Memory B cell (primary cell): ENCODE results near the gene ASB3.
A peak's percentile ranks its signal among the peaks of the same experiment; 100 is the strongest.
"Not testable (repeated sequence)": the region's sequence is repeated elsewhere in the genome, so short reads cannot be mapped to it uniquely, and the experiment has no call there.

ENCODE experiments used
- ATAC-seq: fragments of 150-1000 bp; cut with Tn5 transposase; 2 replicates; pipeline ENCODE4 v1.10.0; 2021; ENCODE audit warnings: low read depth, mild to moderate bottlenecking, moderate library complexity
- DNase-seq, 2 donors: peaks; one replicate each; pipeline ENCODE4 v3.0.0; 2022; ENCODE audit warnings: low spot score in 2 of 2
- H3K27ac Mint-ChIP-seq: one replicate; pipeline ENCODE4 v1.8.0; 2022; ENCODE audit warnings: mild to moderate bottlenecking, moderate library complexity, mixed read lengths
- H3K27me3 Mint-ChIP-seq: one replicate; pipeline ENCODE4 v1.8.0; 2022; ENCODE audit warnings: mixed read lengths
- H3K36me3 Mint-ChIP-seq: one replicate; pipeline ENCODE4 v1.8.0; 2022; ENCODE audit warnings: mild to moderate bottlenecking, mixed read lengths
- H3K4me1 Mint-ChIP-seq: one replicate; pipeline ENCODE4 v1.8.0; 2022; ENCODE audit warnings: mixed read lengths
- H3K4me3 Mint-ChIP-seq: one replicate; pipeline ENCODE4 v1.8.0; 2022; ENCODE audit warnings: mild to moderate bottlenecking, moderate library complexity, mixed read lengths
- H3K9me3 Mint-ChIP-seq: one replicate; pipeline ENCODE4 v1.8.0; 2022; ENCODE audit warnings: mixed read lengths

Gene ASB3

DNA sequence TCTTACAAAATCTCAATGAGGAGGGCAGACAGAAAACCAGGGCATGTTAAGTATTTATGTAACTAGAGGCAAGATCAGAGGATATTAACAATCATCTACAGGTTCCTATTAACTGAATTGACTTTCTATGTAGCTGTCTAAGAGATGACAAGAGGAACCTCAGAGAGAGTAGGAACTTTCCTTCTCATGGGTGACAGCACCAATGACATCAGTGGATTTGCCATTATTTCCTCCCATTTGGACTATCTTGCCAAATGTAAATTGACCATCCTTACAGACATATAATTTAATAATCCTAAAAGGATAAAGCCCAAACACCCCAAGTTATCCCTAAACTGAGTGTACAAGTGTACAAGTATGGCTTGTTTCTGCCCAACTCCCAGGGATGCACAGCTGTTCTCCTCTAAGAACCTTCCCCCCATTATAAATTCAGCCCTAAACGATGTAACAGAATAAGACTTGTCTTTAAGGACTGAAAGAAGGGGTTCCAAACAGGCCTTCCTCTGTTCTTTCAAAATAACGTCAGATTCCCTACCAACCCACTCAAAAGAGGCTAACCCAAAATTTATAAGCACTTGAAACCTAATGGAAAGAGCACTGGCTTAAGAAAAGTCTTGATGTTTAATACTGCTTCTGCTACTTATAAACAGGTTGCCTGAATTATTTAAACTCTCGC, 92.5 kb downstream of the ASB3 start:
- Mint-ChIP-seq H3K4me3 (no peak overlapping the region), H3K9me3 (no peaks in the 10 kb centered on the region), H3K4me1 (no peaks in the 10 kb centered on the region), H3K27me3 (no peaks in the 10 kb centered on the region), H3K27ac (no peak overlapping the region), H3K36me3 (peaks cover 30% of the 10 kb centered on the region)
- ATAC-seq (no peak), DNase-seq (no peak)

DNA sequence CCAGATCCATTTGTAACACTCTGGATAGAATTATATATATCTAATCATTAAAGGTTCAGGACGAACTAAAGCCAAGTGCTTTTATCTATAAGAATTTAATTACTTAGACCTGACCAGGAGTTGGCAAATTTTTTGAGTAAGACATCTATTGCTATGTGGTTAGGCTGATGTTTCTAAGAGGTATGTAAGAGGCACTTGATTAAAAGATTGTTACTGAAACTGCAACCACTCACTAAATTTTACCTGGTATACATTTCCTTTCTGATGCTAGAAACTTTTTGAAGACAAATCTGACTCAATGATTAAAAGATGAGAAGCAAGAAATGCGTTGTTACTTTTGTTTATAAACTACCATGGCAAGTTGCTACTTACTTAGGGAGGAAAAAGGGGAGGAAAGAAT, 95.9 kb downstream of the ASB3 start:
- no peaks in the 10 kb centered on the region for H3K9me3 Mint-ChIP-seq
- no peak overlapping the region for H3K4me3 Mint-ChIP-seq
- H3K4me1 Mint-ChIP-seq: no peaks in the 10 kb centered on the region
- ATAC-seq (no peak), DNase-seq (no peak)
- no peaks in the 10 kb centered on the region for H3K27me3 Mint-ChIP-seq
- peaks cover 25% of the 10 kb centered on the region for H3K36me3 Mint-ChIP-seq
- H3K27ac Mint-ChIP-seq: no peak overlapping the region

DNA sequence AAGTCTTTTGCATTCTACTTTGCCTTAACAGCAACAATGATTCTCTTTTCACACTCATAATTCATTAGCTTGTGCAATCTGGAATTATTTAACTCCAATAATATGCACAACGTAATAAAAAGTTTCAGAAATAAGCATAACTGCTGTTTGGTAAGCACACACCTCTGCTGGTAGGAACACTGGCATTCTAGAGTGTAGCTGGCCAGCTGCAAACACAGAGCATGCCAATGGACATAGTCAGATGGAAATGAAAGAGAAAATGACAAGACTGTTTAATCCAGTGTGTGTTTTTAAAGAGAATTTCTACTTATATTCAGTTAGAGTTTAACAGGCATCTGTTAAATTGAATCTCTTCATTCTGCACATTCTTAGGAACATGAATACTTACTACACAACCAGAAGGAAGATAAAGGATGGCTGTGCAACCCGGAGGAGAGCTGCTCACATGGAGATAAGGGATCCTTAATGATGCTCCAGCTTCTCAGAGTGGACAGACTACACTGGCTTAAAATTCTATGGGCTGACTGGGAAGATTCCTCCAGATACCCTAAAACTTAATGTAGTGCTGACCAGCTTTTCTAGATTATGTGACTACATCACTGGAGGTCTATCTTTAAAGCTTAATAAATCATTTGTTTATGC, 113.8 kb downstream of the ASB3 start:
- H3K27ac Mint-ChIP-seq: peak overlapping the region; percentile 12
- no peak overlapping the region for H3K4me3 Mint-ChIP-seq
- H3K4me1 Mint-ChIP-seq: no peaks in the 10 kb centered on the region
- no peaks in the 10 kb centered on the region for H3K27me3 Mint-ChIP-seq
- no peaks in the 10 kb centered on the region for H3K9me3 Mint-ChIP-seq
- no peak for DNase-seq
- no peak for ATAC-seq
- peaks cover 21% of the 10 kb centered on the region for H3K36me3 Mint-ChIP-seq

DNA sequence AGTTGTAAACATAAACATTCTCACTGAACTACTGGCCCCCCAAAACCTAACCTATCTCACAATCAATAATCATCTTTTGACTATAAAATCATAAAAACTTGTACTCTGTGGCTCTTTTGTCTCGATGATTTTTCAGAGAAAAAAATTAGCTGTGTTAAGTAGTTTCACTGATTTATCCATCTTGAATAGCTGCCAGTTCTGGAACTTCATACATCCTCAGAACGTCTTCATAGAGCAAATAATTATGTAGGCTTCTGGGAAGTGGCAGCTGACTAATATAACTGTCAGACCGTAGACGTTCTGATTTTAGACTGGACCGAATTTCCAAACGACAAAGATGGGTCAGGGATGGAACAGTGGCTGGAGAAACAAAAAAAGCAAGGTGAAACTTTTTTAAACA, 116.4 kb downstream of the ASB3 start:
- H3K27me3 Mint-ChIP-seq: no peaks in the 10 kb centered on the region
- H3K9me3 Mint-ChIP-seq: no peaks in the 10 kb centered on the region
- H3K4me3 Mint-ChIP-seq: no peak overlapping the region
- ATAC-seq (no peak), DNase-seq (no peak)
- H3K27ac Mint-ChIP-seq: no peak overlapping the region
- peaks cover 2% of the 10 kb centered on the region for H3K4me1 Mint-ChIP-seq
- peaks cover 30% of the 10 kb centered on the region for H3K36me3 Mint-ChIP-seq

- H3K27ac Mint-ChIP-seq: no peak overlapping the region
- DNase-seq (no peak), ATAC-seq (no peak)
- H3K4me1 Mint-ChIP-seq: peaks cover 2% of the 10 kb centered on the region
- H3K27me3 Mint-ChIP-seq: no peaks in the 10 kb centered on the region
- no peak overlapping the region for H3K4me3 Mint-ChIP-seq
- peaks cover 39% of the 10 kb centered on the region for H3K36me3 Mint-ChIP-seq
- H3K9me3 Mint-ChIP-seq: peaks cover 8% of the 10 kb centered on the region
These were observed 118.1 kb downstream of the ASB3 start for GRCh38 chr2:53668624-53669026.

- not testable (repeated sequence) for H3K9me3 Mint-ChIP-seq, H3K4me1 Mint-ChIP-seq, DNase-seq, H3K27ac Mint-ChIP-seq, H3K4me3 Mint-ChIP-seq, H3K27me3 Mint-ChIP-seq, ATAC-seq
- H3K36me3 Mint-ChIP-seq: peaks cover 40% of the 10 kb centered on the region
These were observed 119.6 kb downstream of the ASB3 start for GRCh38 chr2:53667130-53667529.

DNA sequence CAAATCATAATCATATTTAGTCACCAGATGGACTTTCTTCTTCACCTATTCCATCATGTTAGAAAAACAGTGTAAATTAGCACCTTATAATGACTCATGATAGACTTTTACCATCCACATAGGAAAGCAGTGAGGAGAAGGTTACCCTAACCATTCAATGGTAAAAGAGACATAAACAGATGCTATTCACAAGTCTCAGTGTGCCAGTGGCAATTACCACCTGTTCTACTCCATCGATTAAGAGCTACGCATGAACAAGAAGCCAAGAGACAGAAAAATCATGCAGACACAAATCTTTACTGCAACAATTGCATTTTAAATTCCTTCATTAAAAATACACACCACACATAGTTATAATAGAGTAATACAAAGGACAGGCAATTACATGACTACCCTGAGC, 125.9 kb downstream of the ASB3 start:
- Mint-ChIP-seq H3K36me3 (peaks cover 15% of the 10 kb centered on the region), H3K27me3 (no peaks in the 10 kb centered on the region)
- ATAC-seq: no peak

GRCh38 chr2:53658474-53658873, 128.3 kb downstream of the ASB3 start:
- H3K36me3 Mint-ChIP-seq, H3K4me3 Mint-ChIP-seq, H3K9me3 Mint-ChIP-seq, H3K4me1 Mint-ChIP-seq, DNase-seq, ATAC-seq, H3K27me3 Mint-ChIP-seq, H3K27ac Mint-ChIP-seq: not testable (repeated sequence)

More for the DNA sequence above, 125.9 kb downstream of the ASB3 start:
- Mint-ChIP-seq H3K4me1 (peaks cover 6% of the 10 kb centered on the region), H3K27ac (no peak overlapping the region), H3K4me3 (no peak overlapping the region), H3K9me3 (peaks cover 8% of the 10 kb centered on the region)
- DNase-seq: no peak

- Mint-ChIP-seq H3K27me3 (no peaks in the 10 kb centered on the region), H3K36me3 (peaks cover 2% of the 10 kb centered on the region), H3K9me3 (no peaks in the 10 kb centered on the region), H3K4me1 (peaks cover 7% of the 10 kb centered on the region), H3K27ac (no peak overlapping the region), H3K4me3 (no peak overlapping the region)
- DNase-seq (no peak), ATAC-seq (no peak)
These were observed 131.5 kb downstream of the ASB3 start for GRCh38 chr2:53655256-53655655.

GRCh38 chr2:53654396-53654795, 132.4 kb downstream of the ASB3 start:
- no peak overlapping the region for H3K4me3 Mint-ChIP-seq
- H3K27ac Mint-ChIP-seq: no peak overlapping the region
- no peaks in the 10 kb centered on the region for H3K9me3 Mint-ChIP-seq
- peaks cover 2% of the 10 kb centered on the region for H3K36me3 Mint-ChIP-seq
- ATAC-seq (no peak), DNase-seq (no peak)
- H3K27me3 Mint-ChIP-seq: no peaks in the 10 kb centered on the region
- H3K4me1 Mint-ChIP-seq: peaks cover 7% of the 10 kb centered on the region

GRCh38 chr2:53652131-53652530, 134.6 kb downstream of the ASB3 start:
- peaks cover 2% of the 10 kb centered on the region for H3K4me1 Mint-ChIP-seq
- no peaks in the 10 kb centered on the region for H3K9me3 Mint-ChIP-seq
- no peak overlapping the region for H3K4me3 Mint-ChIP-seq
- H3K36me3 Mint-ChIP-seq: peaks cover 2% of the 10 kb centered on the region
- H3K27me3 Mint-ChIP-seq: no peaks in the 10 kb centered on the region
- no peak for ATAC-seq
- no peak for DNase-seq
- no peak overlapping the region for H3K27ac Mint-ChIP-seq

- no peak for DNase-seq
- no peaks in the 10 kb centered on the region for H3K4me1 Mint-ChIP-seq
- no peak overlapping the region for H3K4me3 Mint-ChIP-seq
- no peaks in the 10 kb centered on the region for H3K9me3 Mint-ChIP-seq
- no peaks in the 10 kb centered on the region for H3K36me3 Mint-ChIP-seq
- no peak for ATAC-seq
- H3K27ac Mint-ChIP-seq: no peak overlapping the region
- H3K27me3 Mint-ChIP-seq: no peaks in the 10 kb centered on the region
These were observed 140.0 kb downstream of the ASB3 start for GRCh38 chr2:53646788-53647187.

- Mint-ChIP-seq H3K36me3 (peaks cover 3% of the 10 kb centered on the region), H3K27me3 (peaks cover 3% of the 10 kb centered on the region), H3K4me1 (no peaks in the 10 kb centered on the region), H3K9me3 (peaks cover 3% of the 10 kb centered on the region), H3K27ac (no peak overlapping the region), H3K4me3 (no peak overlapping the region)
- no peak for DNase-seq
- ATAC-seq: no peak
These were observed 145.5 kb downstream of the ASB3 start for GRCh38 chr2:53641290-53641689.

GRCh38 chr2:53640466-53640865, 146.3 kb downstream of the ASB3 start:
- ATAC-seq (no peak), DNase-seq (no peak)
- peaks cover 3% of the 10 kb centered on the region for H3K27me3 Mint-ChIP-seq
- H3K4me1 Mint-ChIP-seq: no peaks in the 10 kb centered on the region
- H3K36me3 Mint-ChIP-seq: peaks cover 3% of the 10 kb centered on the region
- peaks cover 3% of the 10 kb centered on the region for H3K9me3 Mint-ChIP-seq
- no peak overlapping the region for H3K4me3 Mint-ChIP-seq
- no peak overlapping the region for H3K27ac Mint-ChIP-seq

GRCh38 chr2:53636596-53636995, 150.2 kb downstream of the ASB3 start:
- H3K4me1 Mint-ChIP-seq: no peaks in the 10 kb centered on the region
- H3K27me3 Mint-ChIP-seq: peaks cover 3% of the 10 kb centered on the region

More at GRCh38 chr2:53636596-53636995, 150.2 kb downstream of the ASB3 start:
- Mint-ChIP-seq H3K9me3 (peaks cover 3% of the 10 kb centered on the region), H3K4me3 (no peak overlapping the region), H3K27ac (no peak overlapping the region), H3K36me3 (peaks cover 3% of the 10 kb centered on the region)
- DNase-seq (no peak), ATAC-seq (no peak)
